HG03354 (cell line): ENCODE measurements around the gene QRICH2.
"Not testable (repeated sequence)": the region's sequence is repeated elsewhere in the genome, so short reads cannot be mapped to it uniquely, and the experiment has no call there.

Experiments used
- ATAC-seq: cut with Tn5 transposase; IDR thresholded peaks from one replicate; pipeline ENCODE4 v1.9.1; 2021; ENCODE audit warnings: mild to moderate bottlenecking; ENCODE audit not compliant: unreplicated experiment, poor library complexity, severe bottlenecking

Gene QRICH2

GRCh38 chr17:76329664-76330063, 21.6 kb upstream of the QRICH2 start:
- no peak for ATAC-seq

- no peak for ATAC-seq
Observed at GRCh38 chr17:76327696-76328095, 19.6 kb upstream of the QRICH2 start.

GRCh38 chr17:76326306-76326705, 18.2 kb upstream of the QRICH2 start:
- ATAC-seq, result no peak

GRCh38 chr17:76318586-76318985, 10.5 kb upstream of the QRICH2 start:
- no peak for ATAC-seq

- no peak for ATAC-seq
Observed at GRCh38 chr17:76317535-76317934, 9.5 kb upstream of the QRICH2 start.

GRCh38 chr17:76314392-76315227, 6.5 kb upstream of the QRICH2 start:
- ATAC-seq, result no peak

- no peak for ATAC-seq
Observed at GRCh38 chr17:76312735-76313134, 4.7 kb upstream of the QRICH2 start.

- ATAC-seq, result no peak
Observed at GRCh38 chr17:76309461-76309860, 1.4 kb upstream of the QRICH2 start.

GRCh38 chr17:76307299-76307965, 644 bp downstream of the QRICH2 start:
- no peak for ATAC-seq

GRCh38 chr17:76305135-76305454, 3.0 kb downstream of the QRICH2 start:
- ATAC-seq, result not testable (repeated sequence)

- ATAC-seq, result no peak
Observed at GRCh38 chr17:76304226-76305134, 3.6 kb downstream of the QRICH2 start.

- ATAC-seq, result no peak
Observed at GRCh38 chr17:76297436-76297835, 10.6 kb downstream of the QRICH2 start.

GRCh38 chr17:76296889-76297288, 11.2 kb downstream of the QRICH2 start:
- no peak for ATAC-seq

GRCh38 chr17:76296186-76296585, 11.9 kb downstream of the QRICH2 start:
- ATAC-seq, result no peak

- no peak for ATAC-seq
Observed at GRCh38 chr17:76293106-76293505, 15.0 kb downstream of the QRICH2 start.

- ATAC-seq, result no peak
Observed at GRCh38 chr17:76292567-76292966, 15.5 kb downstream of the QRICH2 start.

GRCh38 chr17:76281573-76282371, 26.3 kb downstream of the QRICH2 start:
- no peak for ATAC-seq

- ATAC-seq, result no peak
Observed at GRCh38 chr17:76280650-76281049, 27.4 kb downstream of the QRICH2 start.

GRCh38 chr17:76279742-76280287, 28.3 kb downstream of the QRICH2 start:
- ATAC-seq, result no peak
